IPS-NIHi11 (cell line): ENCODE data around the gene TXNRD2.

Experiments
- DNase-seq: peaks from one replicate; pipeline ENCODE4 v3.0.0; 2012; ENCODE audit warnings: mixed read lengths, low spot score

TXNRD2 gene

DNA sequence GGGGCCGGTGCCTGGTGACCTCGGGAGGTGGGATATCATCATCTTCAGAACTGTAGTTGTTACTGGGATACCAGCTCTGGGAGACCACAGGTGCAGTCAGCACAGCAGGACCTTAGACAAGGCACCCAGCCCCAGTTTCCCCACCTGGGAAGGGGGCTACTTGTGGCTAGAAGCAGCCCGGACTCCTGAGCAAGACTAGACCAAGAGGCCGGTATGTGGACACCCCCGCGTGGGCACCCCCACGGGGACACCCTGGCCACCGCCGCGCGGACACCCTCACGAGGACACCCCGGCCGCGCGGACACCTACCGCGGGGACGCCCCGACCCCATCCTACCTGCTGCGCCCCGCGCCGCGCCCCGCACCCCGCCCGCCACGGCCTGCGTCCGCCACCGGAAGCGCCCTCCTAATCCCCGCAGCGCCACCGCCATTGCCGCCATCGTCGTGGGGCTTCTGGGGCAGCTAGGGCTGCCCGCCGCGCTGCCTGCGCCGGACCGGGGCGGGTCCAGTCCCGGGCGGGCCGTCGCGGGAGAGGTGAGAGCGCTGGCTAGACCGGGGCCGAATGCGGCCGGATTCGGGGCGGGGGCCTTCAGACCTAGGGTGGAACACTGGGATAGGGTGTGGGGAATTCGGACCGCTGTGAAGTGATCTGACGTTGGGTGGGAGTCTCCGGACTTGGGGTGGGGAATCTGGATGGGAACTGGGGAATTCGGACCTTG is at the start of gene TXNRD2, which contains the start of gene COMT:
TXNRD2 (minus strand) TSS at position 454 of the 718 bp plus-strand sequence; CDS start at position 439, 15 bp downstream.
COMT (plus strand) TSS at position 408 of the 718 bp plus-strand sequence. CDS start 20,755 bp downstream, outside the sequence.
- DNase-seq = peak; percentile 90

DNA sequence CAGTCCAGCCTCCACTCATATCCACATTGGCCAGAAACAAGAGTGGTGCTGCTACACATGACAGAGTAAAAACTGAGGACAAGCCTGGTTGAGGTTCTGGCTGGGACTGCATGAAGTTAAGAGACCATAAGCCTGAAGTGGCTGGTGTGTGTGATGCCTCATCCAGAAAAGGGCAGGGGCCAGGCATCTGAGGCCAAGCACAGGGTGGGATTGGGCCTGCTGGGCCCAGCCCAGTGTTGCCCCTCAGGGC is 49.7 kb upstream of the TXNRD2 start:
- no peak for DNase-seq

DNA sequence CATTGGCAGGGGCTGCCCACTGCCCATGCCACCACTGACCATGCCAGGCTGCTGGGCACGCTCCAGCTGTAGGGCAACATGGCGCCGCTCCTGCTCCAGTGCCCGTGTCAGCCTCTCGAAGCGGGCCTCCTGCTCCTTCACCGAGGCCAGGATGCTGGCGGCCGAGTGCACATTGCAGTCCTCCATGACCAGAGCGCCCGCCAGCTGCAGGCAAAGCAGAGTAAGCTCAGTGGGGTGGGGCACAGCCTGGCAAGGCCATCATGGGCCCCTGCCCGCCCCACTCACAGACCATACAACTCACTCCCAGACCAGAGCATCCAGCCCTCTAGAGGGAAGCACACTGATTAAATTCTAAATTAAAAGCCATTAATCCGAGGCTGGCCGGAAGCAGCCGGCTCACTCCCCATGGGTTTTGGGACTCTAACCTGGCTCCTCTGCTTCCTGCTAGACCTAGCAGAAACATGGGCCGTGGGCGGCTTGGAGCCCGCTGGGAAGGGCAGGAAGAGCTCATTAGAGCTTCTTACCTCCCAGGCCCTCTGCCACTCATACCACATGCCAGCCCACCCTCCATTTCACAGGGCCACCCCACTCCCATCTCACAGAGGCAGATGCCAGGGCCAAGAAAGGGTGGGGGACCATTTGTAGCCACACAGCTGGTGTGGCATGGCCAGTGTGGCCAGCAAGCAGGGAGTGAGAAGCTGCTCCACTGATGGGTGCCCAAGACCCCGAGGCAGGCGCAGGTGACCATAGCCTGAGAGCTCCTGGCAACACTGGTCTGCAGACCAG is 49.2 kb upstream of the TXNRD2 start:
- DNase-seq = no peak

DNA sequence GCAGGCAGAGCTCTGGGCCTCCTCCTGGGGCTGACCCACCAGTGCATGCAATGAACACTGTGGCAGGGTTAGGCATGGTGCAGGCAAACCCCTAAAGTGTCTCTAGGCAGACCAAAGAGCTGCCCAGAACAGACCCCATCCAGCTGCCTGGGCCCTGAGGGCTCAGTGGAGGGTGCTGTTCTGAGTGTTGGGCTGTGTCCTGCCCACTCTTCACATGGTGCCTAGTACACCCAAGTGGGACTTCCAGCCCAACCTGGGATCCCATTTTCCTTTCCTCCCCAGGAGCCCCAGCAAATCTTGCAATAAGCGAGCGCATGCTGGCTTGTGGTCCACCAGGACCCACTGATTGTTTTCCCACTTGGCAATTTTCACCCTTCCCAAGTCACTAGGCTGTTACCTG is 48.6 kb upstream of the TXNRD2 start:
- DNase-seq = no peak

DNA sequence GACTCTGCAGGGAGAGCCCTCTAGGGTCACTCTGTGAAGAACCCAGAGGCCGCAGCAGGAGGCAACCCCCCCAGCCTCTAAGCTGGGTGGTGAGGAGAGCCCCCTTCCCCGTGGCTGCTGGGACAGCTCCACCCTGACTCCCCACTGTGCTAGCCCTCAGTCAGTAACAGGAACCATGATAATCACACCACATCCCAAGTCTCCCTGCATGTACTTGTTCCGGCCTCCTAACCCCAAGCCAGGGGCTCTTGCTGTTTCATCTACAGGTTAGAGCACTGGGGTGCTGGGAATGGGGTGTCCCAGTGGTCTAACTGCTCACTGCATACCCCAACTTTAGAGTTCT is 48.1 kb upstream of the TXNRD2 start:
- no peak for DNase-seq

DNA sequence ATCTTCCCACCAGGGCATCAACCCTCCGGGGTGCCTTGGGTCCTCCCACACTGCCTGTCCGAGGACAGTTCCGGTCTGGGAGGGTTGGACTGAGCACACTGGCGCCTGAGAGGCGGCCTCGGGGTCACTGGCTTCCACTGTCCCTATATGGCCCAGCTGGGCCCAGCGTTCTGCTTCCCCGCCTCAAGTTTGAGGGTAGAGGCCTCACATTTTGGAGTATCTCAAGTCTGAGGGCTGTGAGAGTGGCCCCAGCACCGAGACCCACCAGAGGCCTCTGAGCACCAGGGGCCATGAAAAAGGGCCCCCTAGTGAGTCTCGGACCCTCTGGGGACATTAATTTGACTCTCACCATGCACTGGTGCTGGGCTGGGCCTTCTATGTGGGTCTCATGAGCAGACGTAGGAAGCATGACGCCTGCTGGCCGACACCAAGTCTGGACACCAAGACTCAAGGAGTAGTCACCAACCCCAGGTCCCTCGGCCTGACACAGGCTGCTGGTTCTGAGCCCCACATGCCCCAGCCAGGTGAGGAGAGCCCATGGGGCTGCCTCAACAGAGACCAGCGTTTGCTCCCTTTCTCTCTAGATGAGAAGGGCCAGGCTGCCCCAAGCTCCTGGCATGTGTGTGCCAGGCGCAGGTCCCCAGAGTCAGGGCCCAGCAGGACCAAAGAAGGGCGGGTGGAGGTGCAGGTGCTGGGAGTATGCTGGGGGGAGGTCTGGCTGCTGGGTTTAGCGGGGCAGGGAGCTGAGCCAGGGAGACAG is 47.5 kb upstream of the TXNRD2 start:
- DNase-seq = no peak

DNA sequence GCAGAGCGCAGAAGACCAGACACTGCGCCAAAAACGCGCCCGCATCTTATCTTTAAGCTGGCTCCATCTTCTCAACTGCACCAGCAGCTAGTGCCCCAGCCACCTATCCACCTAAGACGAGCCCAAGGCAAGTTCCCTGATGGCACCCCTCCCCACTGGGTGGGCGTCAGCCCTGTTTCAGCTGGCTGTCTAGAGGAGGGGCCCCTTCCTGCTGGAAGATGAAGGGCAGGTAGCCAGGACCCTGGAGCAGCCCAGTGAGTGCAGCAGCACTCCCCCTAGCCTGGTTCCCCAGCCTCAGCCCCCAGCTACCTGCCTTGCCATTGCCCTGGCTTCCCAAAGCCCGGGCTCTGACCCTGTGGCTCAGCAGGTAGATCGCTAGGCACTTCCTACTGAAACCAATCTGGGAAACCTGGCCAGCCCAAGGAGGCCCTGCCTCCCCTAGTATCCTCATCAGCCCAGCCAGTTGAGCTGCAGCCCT is 46.8 kb upstream of the TXNRD2 start:
- DNase-seq = no peak

DNA sequence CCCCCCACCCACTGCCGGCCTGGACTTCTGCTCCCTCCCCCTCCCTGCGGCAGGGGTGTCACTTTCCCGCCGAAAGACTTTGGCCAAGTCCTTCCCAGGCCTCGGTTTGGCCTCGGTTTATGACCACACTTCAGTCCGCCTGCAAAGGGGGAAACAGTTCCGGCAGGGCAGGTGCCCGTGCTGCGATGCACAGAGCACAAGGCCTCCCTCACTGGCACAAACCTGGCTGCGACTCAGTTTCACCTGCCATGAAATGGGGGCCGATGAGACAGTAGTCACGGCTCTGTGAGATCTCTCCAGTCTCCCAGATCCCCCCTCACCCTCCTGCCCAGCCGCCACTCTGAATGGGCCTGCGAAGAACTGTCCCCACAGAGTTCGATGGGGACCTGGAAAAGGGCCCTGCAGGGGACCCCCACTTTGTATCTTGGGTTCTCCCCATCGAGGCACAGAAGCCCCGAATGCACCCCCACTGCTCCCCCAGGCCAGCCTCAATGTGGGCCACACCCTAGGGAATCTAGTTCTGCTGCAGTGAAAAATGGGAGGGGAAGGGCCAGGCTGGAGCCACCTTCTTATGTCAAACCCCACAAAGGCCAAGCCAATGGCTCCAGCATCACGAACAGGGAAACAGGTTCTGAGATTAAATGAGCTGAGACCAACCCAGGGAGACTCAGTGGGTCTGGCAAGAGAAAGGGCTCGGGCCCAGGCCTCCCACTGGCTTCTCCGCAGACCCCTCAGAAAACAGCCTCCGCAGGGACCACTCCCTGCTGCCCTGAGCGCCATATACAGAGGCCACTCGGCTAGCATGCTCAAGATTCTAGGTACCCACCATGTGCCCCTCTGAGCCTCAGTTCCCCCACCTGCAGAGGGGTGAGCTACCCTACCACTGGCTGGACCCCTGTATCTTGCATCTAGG is 46.0 kb upstream of the TXNRD2 start:
- DNase-seq = no peak

DNA sequence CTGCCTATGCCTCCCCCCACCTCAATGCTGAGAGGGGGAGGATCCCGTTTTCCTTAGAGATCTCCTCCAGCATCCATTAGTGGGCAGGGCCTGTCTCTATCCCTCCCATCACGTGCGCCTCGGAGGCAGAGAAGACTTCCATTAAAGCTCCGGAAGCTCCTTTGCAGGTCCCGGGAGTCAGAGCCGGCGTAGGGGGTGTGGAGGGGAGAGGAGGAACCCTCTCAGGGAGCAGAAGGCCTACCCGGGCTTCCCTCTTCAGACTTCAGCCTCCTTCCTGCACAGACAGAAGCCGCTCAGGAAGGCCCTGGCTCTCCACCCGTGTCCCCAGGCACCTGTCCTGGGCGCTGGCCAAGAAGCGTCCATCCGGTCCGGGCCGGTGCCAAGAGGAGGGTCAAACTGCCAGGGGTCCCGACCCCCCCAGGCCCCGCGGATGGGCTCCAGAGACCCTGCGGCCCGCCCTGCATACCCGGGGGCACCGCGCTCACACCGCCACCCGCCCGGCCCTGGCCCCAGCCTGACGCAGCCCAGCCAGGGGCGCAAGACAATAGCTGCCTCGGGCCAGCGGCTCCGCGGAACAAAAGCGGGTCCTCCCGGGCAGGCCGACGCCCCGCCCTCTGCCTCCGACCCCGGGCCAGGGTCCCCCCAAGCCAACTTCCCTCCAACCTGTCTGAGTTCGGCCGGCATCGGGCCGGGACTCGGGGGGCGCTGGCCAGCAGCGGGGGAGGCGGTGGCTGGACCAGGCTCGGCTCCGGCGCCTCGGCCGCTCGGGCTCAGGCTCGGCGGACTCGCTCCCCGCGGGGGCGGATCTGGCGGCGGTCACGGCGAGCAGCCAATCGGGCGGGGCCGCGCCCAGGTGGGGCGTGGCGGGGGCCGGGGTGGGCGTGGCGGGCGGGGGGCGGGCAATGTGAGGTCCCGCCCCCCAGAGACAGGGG is 45.1 kb upstream of the TXNRD2 start:
- peak; percentile 100 for DNase-seq

DNA sequence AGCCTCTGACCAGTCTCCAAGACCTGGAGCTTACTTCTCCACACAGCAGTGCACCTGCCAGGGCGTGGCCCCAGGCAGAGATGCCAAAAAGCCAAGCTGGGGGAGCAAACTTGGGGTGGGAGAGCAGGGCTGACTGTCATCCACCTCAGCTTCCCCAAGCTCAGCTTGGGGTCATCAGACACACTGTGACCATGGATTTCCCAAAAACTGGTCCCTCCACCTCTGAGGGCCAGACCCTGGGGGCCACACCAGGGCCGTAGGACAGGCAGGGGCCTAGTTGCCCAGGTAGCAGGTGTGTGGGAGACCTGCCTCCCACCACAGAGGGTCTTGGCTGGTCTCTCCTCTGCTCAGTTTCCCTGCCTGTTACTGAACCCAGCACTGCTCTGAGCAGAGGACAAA is 44.4 kb upstream of the TXNRD2 start:
- DNase-seq = no peak

DNA sequence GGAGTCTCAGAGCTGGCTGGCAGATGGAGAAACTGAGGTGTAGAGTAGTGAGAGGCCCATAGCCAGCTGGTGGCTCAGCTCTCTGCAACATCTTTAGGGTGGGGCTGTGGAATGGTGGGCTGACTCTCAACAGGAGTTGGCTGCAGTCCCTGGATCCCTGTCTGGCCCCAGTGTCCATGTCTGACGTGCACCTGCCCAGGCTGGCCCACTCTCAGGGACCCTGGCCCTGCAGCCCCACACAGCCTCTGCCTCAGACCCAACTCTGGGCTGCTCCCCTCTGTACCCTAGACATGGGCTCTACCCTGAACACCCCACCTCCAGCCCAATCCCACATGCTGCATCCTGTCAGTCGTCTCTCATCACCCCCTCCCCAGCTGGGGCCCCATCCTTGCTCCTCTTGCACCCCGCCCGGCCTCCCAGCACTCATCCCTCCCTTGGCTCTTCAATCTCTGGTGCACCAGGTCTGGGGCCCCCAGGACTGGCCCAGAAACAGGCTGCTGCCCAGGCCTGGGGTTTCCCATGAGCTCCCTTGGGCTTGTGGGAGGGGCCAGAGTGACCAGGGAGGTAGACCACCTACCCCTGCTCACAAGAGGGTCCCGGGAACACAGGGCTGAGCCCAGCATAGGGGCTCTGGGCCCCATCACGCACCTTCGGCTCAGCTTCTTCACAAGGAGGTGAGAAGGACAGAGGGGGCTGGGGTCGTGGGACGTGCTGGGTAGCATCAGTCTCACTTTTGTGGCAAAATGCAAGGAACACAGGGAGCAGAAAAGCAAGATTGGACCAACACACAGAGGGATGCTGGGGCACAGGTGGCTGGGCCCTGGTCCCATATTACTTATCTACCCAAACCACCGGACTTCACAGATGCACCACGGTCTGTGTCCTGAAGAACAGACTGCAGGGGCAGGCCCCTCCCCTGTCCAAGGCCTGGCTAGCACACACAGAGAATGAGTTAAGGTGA is 43.5 kb upstream of the TXNRD2 start:
- DNase-seq = no peak

DNA sequence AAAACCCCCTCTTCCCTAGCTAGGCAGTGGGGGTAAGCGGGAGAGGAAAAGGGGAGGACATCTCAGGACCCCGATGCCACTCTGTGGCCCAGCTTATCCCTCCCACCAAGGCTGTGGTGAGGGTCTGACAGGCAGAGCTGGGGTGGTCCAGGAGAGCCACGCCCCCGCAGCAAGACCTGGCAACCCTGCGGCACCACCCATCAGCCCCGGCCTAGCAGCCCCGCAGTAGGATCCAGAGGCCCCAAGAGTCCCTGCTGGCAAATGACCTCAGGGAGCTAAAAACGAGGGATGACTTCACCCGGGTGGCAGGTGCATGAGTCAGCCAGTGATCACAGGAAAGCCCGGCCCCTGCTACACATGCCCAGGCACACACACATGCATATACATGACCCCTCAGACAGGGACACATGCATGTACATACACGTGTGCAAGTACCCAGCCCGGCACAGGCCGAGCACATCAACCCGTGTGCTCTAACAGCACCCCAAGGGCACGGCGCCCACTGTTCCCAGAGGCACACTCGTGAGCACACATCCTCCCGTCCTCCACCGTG is 42.7 kb upstream of the TXNRD2 start:
- no peak for DNase-seq

DNA sequence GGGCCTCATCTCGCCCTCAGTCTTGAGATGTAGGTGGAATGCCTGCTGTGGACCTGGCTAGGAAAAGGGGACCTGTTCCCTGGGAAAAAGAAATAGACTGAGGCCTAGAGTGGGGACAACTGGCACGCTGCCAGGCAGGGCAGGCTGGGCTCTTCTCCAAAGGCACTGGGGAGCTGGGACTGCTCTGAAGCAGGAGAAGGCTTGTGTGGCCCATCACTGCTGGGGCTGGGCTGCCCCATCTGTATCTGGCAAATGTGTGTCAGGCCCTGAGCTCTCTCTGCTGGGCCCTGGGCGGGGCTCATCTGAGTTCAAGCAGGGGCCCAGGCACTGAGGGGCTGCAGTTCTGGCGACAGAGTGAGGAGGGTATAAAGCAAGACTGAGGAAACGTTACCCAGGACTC is 42.1 kb upstream of the TXNRD2 start:
- no peak for DNase-seq

DNA sequence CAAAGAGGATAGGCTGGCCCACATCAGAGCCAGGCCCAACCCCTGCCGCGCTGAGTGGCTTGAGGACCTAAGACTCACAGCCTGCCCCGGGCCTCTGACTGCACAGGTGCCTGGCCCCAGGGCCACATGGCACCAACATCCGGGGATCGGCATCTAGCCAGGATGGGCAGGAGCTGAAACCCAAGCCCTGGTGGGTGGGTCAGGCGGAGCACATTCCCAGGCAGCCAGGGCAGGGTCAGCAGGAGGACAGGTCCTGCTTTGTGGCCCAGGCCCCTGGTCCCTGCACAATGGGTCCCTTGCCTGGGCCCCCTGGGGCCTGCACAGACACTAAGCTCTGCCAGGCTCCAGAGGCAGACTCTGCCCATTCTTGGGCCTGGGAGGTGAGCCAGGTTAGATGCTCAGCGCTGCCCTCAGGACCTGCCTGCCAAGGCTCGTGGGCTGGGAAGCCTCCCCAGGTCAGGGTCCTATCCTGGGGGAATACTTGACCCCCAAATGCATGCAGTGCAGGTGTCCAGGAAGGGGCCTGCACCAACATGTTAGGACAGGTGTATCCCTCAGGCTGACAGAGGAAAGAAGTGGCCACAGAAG is 41.5 kb upstream of the TXNRD2 start:
- DNase-seq = no peak

DNA sequence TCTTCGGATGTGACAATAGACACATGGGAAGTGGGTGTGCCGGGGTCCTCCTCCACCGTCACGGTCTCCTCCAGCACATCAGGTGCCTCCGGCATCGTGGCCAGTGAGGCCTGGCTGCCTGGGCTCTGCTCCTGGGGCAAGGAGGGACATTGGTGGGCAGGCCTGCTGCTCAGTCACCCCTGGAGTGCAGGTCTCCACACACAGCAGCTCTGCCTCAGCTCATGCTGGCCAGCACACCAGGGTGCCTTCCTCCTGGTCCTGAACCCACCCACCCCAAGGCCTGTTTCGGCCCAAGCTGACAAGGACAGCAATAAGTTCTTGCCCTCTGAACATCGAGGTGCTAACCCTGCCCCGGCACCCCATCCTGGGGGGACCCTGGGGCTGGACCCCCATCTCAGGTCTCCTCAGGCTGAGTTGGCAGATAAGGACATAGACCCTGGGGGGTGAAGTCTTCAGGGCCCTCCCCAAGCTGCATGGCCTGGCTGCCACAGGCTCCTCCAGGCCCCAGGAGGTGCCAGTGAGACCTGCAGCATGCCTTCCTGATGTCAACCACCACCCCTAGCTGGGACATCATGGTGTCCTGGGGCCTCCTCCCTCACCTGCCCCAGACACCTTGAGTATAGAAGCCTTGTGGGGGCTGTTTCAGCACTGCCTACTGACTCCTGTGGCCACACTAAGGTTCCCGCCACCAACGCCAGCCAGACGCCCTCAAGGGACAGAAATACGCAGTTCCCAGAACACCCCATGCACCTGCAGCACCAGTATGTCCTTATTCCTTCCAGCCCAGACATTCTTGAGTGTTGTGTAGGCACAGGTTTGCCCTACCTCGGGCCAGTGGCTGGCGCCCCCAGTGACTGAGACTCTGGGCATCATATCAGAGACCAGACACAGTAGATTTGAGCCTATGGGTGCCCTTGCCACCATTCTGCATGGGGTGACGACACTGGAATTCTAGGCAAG is 40.6 kb upstream of the TXNRD2 start:
- no peak for DNase-seq

DNA sequence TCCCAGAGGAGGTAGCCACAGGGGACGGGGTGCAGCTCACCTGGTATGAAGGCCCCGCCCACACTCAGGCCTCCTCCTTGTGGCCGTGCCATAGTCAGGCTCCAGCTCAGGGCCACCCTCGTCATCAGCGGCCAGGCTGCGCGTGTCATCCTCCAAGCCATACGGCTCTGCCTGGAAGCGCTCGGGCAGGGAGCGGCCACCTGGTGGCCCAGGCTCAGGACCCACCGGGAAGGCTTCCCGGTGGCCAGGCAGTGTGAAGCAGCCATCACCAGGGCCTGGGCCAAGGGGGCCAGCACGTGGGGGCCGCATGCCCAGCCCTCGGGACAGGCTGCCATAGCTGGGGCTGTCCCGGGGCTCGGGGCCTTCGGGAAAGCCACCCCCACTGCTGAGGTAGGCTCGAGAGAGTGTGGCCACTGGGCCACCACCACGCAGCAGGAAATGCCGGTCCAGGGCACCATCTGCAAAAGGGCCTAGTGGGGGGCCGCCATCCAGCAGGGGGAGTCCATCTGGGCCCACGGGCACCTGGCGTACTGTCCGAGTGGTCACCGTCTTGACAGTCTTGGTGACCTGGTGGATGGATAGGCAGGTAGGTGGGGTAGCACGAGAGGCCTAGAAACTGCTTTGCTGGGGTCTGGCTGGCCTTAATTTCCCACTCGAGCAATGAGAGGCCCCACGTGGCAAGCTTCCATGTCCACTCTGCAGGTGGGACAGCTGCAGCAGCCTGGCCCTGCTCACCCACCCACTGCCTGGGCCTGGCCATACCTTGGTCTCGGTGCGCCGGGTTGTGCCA is 39.7 kb upstream of the TXNRD2 start:
- DNase-seq = no peak

DNA sequence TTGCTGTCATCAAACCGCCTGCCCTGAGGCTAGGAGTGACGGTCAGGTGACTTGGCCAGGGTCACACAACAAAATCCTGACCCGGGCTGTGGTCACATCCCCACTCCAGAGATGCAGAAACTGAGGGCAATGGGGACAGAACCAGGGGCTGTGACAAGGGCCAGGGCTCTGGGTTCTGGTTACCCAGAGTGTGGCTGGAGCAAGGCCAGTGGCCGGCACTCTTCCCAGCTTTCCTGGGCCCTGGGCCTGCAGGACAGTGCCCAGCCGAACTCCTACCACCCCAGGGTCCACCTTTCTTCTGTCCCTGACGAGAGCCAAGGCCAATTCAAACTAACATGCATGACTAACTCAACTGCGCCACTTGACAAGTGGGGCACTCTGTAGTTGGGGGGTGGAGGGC is 39.1 kb upstream of the TXNRD2 start:
- DNase-seq = no peak
